HG03045 (cell line): ENCODE measurements around the gene DNASE1L1.
A peak's percentile ranks its signal among the peaks of the same experiment; 100 is the strongest.

Experiments
- ATAC-seq: cut with Tn5 transposase; IDR thresholded peaks from one replicate; pipeline ENCODE4 v1.9.1; 2021; ENCODE audit warnings: mild to moderate bottlenecking, moderate library complexity; ENCODE audit not compliant: unreplicated experiment

DNASE1L1 gene

GRCh38 chrX:154384284-154384892 lies 24.7 kb downstream of the DNASE1L1 start:
- no peak for ATAC-seq

GRCh38 chrX:154383359-154384283 lies 25.4 kb downstream of the DNASE1L1 start:
- no peak for ATAC-seq

- no peak for ATAC-seq
Measured at GRCh38 chrX:154382483-154383069, 26.5 kb downstream of the DNASE1L1 start.

- no peak for ATAC-seq
Measured at GRCh38 chrX:154381271-154381670, 27.8 kb downstream of the DNASE1L1 start.

GRCh38 chrX:154380787-154381186 lies 28.3 kb downstream of the DNASE1L1 start:
- ATAC-seq = no peak

- ATAC-seq = no peak
Measured at GRCh38 chrX:154380153-154380552, 28.9 kb downstream of the DNASE1L1 start.

- ATAC-seq = no peak
Measured at GRCh38 chrX:154379569-154379951, 29.5 kb downstream of the DNASE1L1 start.

GRCh38 chrX:154378799-154379568 lies 30.1 kb downstream of the DNASE1L1 start, which contains the start of gene EMD:
Gene EMD (plus strand): TSS chrX:154379295. CDS start chrX:154379485, 190 bp downstream.
- peak; percentile 82 for ATAC-seq

- peak; percentile 2 for ATAC-seq
Measured at GRCh38 chrX:154378059-154378798, 30.8 kb downstream of the DNASE1L1 start.

- ATAC-seq = no peak
Measured at GRCh38 chrX:154376774-154377173, 32.3 kb downstream of the DNASE1L1 start.

GRCh38 chrX:154375156-154375504 lies 33.9 kb downstream of the DNASE1L1 start:
- ATAC-seq = no peak

- ATAC-seq = no peak
Measured at GRCh38 chrX:154374313-154375155, 34.5 kb downstream of the DNASE1L1 start, which contains the start of gene FLNA. Gene FLNA (minus strand): TSS chrX:154374634. CDS start chrX:154371245, 3,389 bp downstream.

GRCh38 chrX:154373340-154374306 lies 35.4 kb downstream of the DNASE1L1 start:
- no peak for ATAC-seq

GRCh38 chrX:154372612-154373022 lies 36.4 kb downstream of the DNASE1L1 start:
- ATAC-seq = no peak

GRCh38 chrX:154371789-154372300 lies 37.2 kb downstream of the DNASE1L1 start:
- no peak for ATAC-seq

- ATAC-seq = peak; percentile 54
Measured at GRCh38 chrX:154371017-154371788, 37.9 kb downstream of the DNASE1L1 start.
